Testis (tissue), 2 donors: ENCODE measurements around the gene KLHDC7A.

Experiments
- POLR2A ChIP-seq: fragments of 450-650 bp; IDR thresholded peaks from one replicate; pipeline ENCODE4 v1.6.1; 2017; ENCODE audit warnings: antibody characterized with exemption, mild to moderate bottlenecking, moderate library complexity
- TF ChIP-seq, protein P1 (sequence below), 3 experiments: fragments of 450-650 bp in 2 of 3; fragments of 200-600 bp in 1 of 3; sonication (generic) in 1 of 3; IDR thresholded peaks; one replicate each; pipeline ENCODE4 v1.5.1; 2016 to 2019; ENCODE audit warnings: antibody characterized with exemption in 3 of 3, mild to moderate bottlenecking in 2 of 3, moderate library complexity in 1 of 3

DNA sequence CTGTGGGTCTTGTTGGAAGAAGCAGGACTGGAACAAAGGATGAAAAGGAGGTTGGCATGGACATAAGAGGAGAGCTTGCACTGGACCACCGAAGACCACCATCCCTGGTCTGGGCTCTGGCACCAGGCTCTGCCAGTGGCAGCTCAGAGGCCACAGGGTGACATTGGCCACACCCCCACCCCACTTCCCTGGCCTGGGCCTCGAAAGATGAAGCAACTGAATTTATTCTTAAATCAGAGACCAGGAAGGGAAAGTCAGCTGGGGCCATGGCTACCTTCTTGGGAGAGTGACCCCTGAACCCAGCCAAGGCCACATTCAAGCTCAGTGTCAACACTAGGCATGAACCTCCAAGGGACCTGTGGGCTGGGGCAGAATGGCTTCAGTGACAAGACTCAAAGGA lies 4.0 kb downstream of the KLHDC7A start:
- no peak for TF ChIP-seq POLR2A
- TF ChIP-seq, protein P1, sequence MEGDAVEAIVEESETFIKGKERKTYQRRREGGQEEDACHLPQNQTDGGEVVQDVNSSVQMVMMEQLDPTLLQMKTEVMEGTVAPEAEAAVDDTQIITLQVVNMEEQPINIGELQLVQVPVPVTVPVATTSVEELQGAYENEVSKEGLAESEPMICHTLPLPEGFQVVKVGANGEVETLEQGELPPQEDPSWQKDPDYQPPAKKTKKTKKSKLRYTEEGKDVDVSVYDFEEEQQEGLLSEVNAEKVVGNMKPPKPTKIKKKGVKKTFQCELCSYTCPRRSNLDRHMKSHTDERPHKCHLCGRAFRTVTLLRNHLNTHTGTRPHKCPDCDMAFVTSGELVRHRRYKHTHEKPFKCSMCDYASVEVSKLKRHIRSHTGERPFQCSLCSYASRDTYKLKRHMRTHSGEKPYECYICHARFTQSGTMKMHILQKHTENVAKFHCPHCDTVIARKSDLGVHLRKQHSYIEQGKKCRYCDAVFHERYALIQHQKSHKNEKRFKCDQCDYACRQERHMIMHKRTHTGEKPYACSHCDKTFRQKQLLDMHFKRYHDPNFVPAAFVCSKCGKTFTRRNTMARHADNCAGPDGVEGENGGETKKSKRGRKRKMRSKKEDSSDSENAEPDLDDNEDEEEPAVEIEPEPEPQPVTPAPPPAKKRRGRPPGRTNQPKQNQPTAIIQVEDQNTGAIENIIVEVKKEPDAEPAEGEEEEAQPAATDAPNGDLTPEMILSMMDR (IDR thresholded peaks at IDR 0.05) = no peak
